Lung (tissue), 12 donors: ENCODE results near the gene E2F2. TPM values are rescaled to one million over a fixed set of nuclear protein-coding genes. Genes with fewer than 3 reads are reported as not detected.

Source experiments
- ATAC-seq: fragments of 200-7000 bp; cut with Tn5 transposase; one replicate; pipeline ENCODE4 v1.9.1; 2020; ENCODE audit warnings: moderate number of reproducible peaks; ENCODE audit not compliant: insufficient read depth, low FRiP score
- DNase-seq, 3 donors: peaks; one replicate each; pipeline ENCODE4 v3.0.0-alpha.2; 2013 to 2017
- H3K27ac ChIP-seq, 2 donors: one replicate each; pipeline ENCODE4 v1.5.1; 2013; ENCODE audit warnings: mild to moderate bottlenecking in 2 of 2, moderate library complexity in 2 of 2, control low read depth in 1 of 2, inconsistent platforms in 1 of 2, low read depth in 1 of 2, low read length in 1 of 2
- H3K27me3 ChIP-seq, 3 donors: one replicate each; pipeline ENCODE4 v1.5.1; 2013; ENCODE audit warnings: low read length in 2 of 3; ENCODE audit not compliant: control insufficient read depth in 3 of 3, insufficient read depth in 3 of 3
- H3K36me3 ChIP-seq, 4 donors: one replicate each; pipeline ENCODE4 v1.5.1; 2013; ENCODE audit warnings: low read length in 4 of 4, mild to moderate bottlenecking in 1 of 4, moderate library complexity in 1 of 4; ENCODE audit not compliant: control insufficient read depth in 4 of 4, insufficient read depth in 4 of 4
- H3K4me1 ChIP-seq, 5 donors: one replicate each; pipeline ENCODE4 v1.5.1; 2013; ENCODE audit warnings: low read length in 5 of 5, mild to moderate bottlenecking in 2 of 5, moderate library complexity in 1 of 5; ENCODE audit not compliant: control insufficient read depth in 5 of 5, insufficient read depth in 5 of 5
- H3K4me3 ChIP-seq: one replicate; pipeline ENCODE4 v1.5.1; 2013; ENCODE audit warnings: mild to moderate bottlenecking, control low read depth, moderate library complexity
- H3K9ac ChIP-seq, 2 donors: one replicate each; pipeline ENCODE4 v1.5.1; 2013; ENCODE audit warnings: low read length in 2 of 2, control low read depth in 1 of 2; ENCODE audit not compliant: insufficient read depth in 1 of 2
- H3K9me3 ChIP-seq, 4 donors: one replicate each; pipeline ENCODE4 v1.5.1; 2013; ENCODE audit warnings: low read length in 3 of 4, mild to moderate bottlenecking in 1 of 4, moderate library complexity in 1 of 4; ENCODE audit not compliant: control insufficient read depth in 4 of 4, insufficient read depth in 3 of 4
- CTCF ChIP-seq: IDR thresholded peaks from 2 replicates; pipeline ENCODE4 v1.5.1; 2012; ENCODE audit warnings: mild to moderate bottlenecking; ENCODE audit errors: control extremely low read depth, extremely low read depth
- WGBS, 2 donors: extraction: QIAGEN DNeasy Blood & Tissue Kit; methylation state at CpG; one replicate each; pipeline ENCODE4 v1.1.7; 2013; 5-methylcytosine and 5-hydroxymethylcytosine counted together
- polyA plus RNA-seq, 2 donors: library from polyadenylated mRNA; stranded (reverse); fragments of 200-250 nt; gene quantifications; one replicate each; pipeline ENCODE4 v1.2.1, GENCODE V29; 2013
- total RNA-seq, 2 donors: library from RNA; depleted of rRNA in 1 of 2; stranded (reverse); fragments of >200 nt in 1 of 2; gene quantifications; one replicate each; pipeline ENCODE4 v1.2.1, GENCODE V29; 2014 to 2021
- donor health status: control.
- donor health status: control.
- donor health status: Bipolar disorder and iron deficiency.
- donor health status: healthy.
- donor health status: DM: yes; HTN: yes; CAD: no.

Gene E2F2
- total and polyA plus RNA-seq, 4 donors, result 0.83 to 4.9 (median 1.5) TPM

- Histone ChIP-seq H3K36me3 (no peaks in the 10 kb centered on the region), H3K9ac (peak overlapping the region in 1 of 2 donors; percentile 8), H3K4me1 (peaks cover 0 to 14% (median 13%) of the 10 kb centered on the region in 5 donors), H3K27ac (peak overlapping the region; percentile 75 to 92), H3K27me3 (no peaks in the 10 kb centered on the region), H3K4me3 (no peak overlapping the region), H3K9me3 (no peaks in the 10 kb centered on the region)
- whole genome bisulfite sequencing, 2 donors, result 53 to 74% methylated on average over 11 of the region's 11 CpGs
- DNase-seq (peak in 1 of 3 donors; percentile 38), ATAC-seq (no peak)
- TF ChIP-seq CTCF, result no peak
These were observed 46.3 kb upstream of the E2F2 start for GRCh38 chr1:23577056-23578004.

DNA sequence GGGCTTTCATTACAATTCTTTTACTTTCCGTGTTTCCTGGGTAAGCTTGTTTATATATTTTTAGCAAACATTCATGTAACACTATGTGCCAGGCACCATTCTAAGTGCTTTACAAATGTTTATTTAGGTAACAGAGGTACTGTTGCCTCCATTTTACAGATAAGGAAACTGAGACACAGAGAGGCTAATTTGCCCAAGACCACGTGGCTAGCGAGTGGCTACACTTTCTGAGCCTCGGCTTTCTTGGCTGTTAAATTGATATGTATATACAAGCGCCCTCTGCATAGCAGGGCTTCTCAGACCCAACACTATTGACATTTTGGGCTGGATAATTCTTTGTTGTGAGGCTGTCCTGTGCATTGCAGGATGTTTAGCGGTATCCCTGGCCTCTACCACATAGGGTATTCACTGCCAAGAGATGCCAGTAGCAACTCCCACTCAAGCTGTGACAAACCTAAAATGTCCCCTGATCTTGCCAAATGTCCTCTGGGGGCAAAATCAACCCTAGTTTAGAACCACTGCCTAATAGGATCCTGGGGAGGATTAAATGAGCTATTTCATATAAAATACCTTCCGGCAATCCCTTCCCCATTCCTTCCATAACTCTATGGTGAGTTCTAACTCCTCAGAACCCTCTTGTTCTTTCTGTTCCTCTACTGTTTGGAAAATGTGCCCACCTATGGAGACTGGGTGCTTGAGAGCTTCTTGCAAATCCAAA, 45.5 kb upstream of the E2F2 start:
- H3K27me3 ChIP-seq, result no peaks in the 10 kb centered on the region
- no peaks in the 10 kb centered on the region for H3K36me3 ChIP-seq
- H3K4me1 ChIP-seq, result peaks cover 0 to 14% (median 12%) of the 10 kb centered on the region in 5 donors
- no peaks in the 10 kb centered on the region for H3K9me3 ChIP-seq
- no peak overlapping the region for H3K9ac ChIP-seq
- WGBS, 2 donors, result 73 to 84% methylated on average over 7 of the region's 7 CpGs
- ATAC-seq (no peak), DNase-seq (no peak)
- no peak overlapping the region for H3K4me3 ChIP-seq
- peak overlapping the region; percentile 26 to 92 for H3K27ac ChIP-seq
- TF ChIP-seq CTCF, result no peak

DNA sequence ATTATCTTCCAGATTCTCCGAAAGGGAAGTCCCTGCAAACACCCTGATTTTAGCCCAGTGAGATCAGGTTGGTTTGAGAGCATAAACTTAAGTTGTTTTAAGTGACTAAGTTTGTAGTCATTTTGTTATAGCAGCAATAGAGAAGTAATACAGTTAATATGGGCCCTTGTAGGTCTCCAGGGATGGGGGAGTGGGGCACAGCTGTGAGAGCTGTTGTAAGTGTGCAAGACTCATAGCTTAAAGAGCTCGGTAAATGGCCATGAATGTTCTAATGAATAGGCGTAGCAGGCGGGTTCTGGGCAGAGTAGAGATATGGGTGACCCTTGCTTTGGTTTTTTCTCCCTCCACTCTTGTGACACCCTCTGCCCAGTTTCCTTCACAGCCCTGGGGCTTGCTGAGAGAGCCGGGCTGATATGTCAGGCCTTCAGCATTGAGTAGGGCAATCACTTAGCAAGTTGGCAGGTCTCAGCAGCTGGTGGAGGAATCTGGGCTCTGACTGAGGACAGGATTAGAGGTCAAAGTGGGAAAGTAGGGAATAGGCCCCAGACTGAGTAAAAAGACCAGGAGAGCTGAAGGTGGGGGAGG, 44.3 kb upstream of the E2F2 start:
- H3K9me3 ChIP-seq, result no peaks in the 10 kb centered on the region
- H3K27me3 ChIP-seq, result no peaks in the 10 kb centered on the region
- H3K27ac ChIP-seq, result peak overlapping the region in 1 of 2 donors; percentile 70
- H3K4me3 ChIP-seq, result no peak overlapping the region
- H3K4me1 ChIP-seq, result peaks cover 0 to 14% (median 5%) of the 10 kb centered on the region in 5 donors
- ATAC-seq, result no peak
- WGBS, 2 donors, result 75 to 78% methylated on average over 5 of the region's 5 CpGs
- DNase-seq, result no peak
- no peak for TF ChIP-seq CTCF
- no peaks in the 10 kb centered on the region for H3K36me3 ChIP-seq
- H3K9ac ChIP-seq, result no peak overlapping the region
